ENCODE measurements around the gene DNAJC1.

The DNAJC1 gene

DNA sequence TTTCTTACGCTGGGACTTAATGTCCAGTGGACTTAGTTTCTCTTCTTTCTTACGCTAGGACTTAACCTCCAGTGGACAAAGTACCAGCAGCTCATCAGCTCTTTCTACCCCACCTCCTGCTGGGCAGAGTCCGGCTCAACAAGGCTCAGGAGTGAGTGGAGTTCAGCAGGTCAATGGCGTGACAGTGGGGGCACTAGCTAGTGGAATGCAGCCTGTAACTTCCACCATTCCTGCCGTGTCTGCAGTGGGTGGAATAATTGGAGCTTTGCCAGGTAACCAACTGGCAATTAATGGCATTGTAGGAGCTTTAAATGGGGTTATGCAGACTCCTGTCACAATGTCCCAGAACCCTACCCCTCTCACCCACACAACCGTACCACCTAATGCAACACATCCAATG is 269.8 kb downstream of the DNAJC1 start:
- no peak overlapping the region for H3K18ac ChIP-seq (ENCODE audit: low read length)
- no peak overlapping the region for H3K14ac ChIP-seq (ENCODE audit: low read length)
- H3K9me3 ChIP-seq (ENCODE audit: insufficient read depth, low read depth, low read length): no peaks in the 10 kb centered on the region
- H3K79me2 ChIP-seq (ENCODE audit: control insufficient read depth, insufficient read depth, low read length, poor library complexity): no peaks in the 10 kb centered on the region
- no peak overlapping the region for H3K27ac ChIP-seq (ENCODE audit: low read depth, low read length)
- no peaks in the 10 kb centered on the region for H3K79me1 ChIP-seq (ENCODE audit: low read length)
- no peak overlapping the region for H4K8ac ChIP-seq (ENCODE audit: low read depth, low read length)
- H2BK5ac ChIP-seq (ENCODE audit: low read depth, low read length, poor library complexity): no peak overlapping the region
- no peak overlapping the region for H3K4me2 ChIP-seq (ENCODE audit: low read length)
- WGBS (ENCODE audit: extremely low coverage, insufficient coverage, insufficient read length): no CpG with 5 or more reads among the region's 6 CpGs
- H2AFZ ChIP-seq (ENCODE audit: insufficient read depth, low read length, poor library complexity): no peak overlapping the region
- no peak overlapping the region for H3K9ac ChIP-seq (ENCODE audit: low read length)
- no peak for DNase-seq
- no peak overlapping the region for H2AK5ac ChIP-seq (ENCODE audit: low read length)
- no peaks in the 10 kb centered on the region for H3K4me1 ChIP-seq (ENCODE audit: control insufficient read depth in 1 of 2, insufficient read depth in 2 of 2, low read length in 2 of 2)
- no peak overlapping the region for H2BK120ac ChIP-seq (ENCODE audit: insufficient read depth, low read length, poor library complexity)
- H3K23ac ChIP-seq (ENCODE audit: low read length): no peak overlapping the region
- H3K36me3 ChIP-seq (ENCODE audit: control insufficient read depth in 1 of 2, insufficient read depth in 2 of 2, low read length in 2 of 2): peaks cover 10 to 27% of the 10 kb centered on the region in 2 experiments
- H2BK12ac ChIP-seq (ENCODE audit: low read length): no peak overlapping the region
- H4K91ac ChIP-seq (ENCODE audit: low read depth, low read length): no peak overlapping the region
- H4K12ac ChIP-seq (ENCODE audit: low read depth, low read length): no peak overlapping the region
- H3K27me3 ChIP-seq (ENCODE audit: insufficient read depth, low read length): no peaks in the 10 kb centered on the region
- H3K4me3 ChIP-seq (ENCODE audit: low read depth, low read length): no peak overlapping the region
- H3K4ac ChIP-seq (ENCODE audit: low read depth, low read length): no peak overlapping the region

DNA sequence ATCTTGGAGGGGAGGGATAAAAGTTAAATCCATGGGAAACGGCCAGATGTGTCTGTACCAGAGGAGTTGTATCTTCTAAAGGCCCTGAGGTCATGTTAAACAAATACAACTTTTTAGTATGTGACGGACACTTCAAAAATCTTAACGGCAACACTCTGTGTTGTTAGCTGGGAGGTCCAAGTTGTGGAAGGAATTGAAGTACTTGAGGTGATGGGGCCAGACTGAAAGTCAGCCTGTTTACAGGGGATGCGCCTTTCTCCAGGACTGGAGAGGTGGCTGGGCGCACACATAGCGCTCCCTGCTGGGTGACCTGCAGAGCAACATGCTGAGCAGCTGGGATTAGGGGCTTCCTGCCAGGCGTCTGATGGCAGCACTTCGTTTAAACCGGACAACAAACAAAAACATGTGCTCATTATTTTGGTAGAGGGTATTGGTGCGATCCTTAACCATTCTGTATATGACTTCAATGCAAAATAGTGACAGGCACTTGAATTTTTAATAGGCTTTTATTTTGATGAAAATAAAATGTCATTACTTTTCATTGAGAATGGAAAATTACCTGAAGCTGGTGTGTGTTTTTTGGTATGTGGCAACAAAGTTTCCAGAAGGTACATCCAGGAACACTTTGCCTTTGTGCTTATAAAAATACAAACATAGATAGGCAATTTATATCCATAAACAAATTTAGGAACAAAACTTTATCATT is 271.3 kb downstream of the DNAJC1 start:
- no peak overlapping the region for H3K9ac ChIP-seq (ENCODE audit: low read length)
- H3K4me1 ChIP-seq (ENCODE audit: control insufficient read depth in 1 of 2, insufficient read depth in 2 of 2, low read length in 2 of 2): peaks cover 0 to 3% of the 10 kb centered on the region in 2 experiments
- H2AFZ ChIP-seq (ENCODE audit: insufficient read depth, low read length, poor library complexity): no peak overlapping the region
- H2BK120ac ChIP-seq (ENCODE audit: insufficient read depth, low read length, poor library complexity): no peak overlapping the region
- peaks cover 10 to 21% of the 10 kb centered on the region in 2 experiments for H3K36me3 ChIP-seq (ENCODE audit: control insufficient read depth in 1 of 2, insufficient read depth in 2 of 2, low read length in 2 of 2)
- DNase-seq: peak; percentile 54 to 72
- H3K4ac ChIP-seq (ENCODE audit: low read depth, low read length): no peak overlapping the region
- H2BK12ac ChIP-seq (ENCODE audit: low read length): no peak overlapping the region
- no peak overlapping the region for H2BK5ac ChIP-seq (ENCODE audit: low read depth, low read length, poor library complexity)
- H3K4me3 ChIP-seq (ENCODE audit: low read depth, low read length): no peak overlapping the region
- no peak overlapping the region for H4K8ac ChIP-seq (ENCODE audit: low read depth, low read length)
- H3K14ac ChIP-seq (ENCODE audit: low read length): no peak overlapping the region
- no peak overlapping the region for H4K91ac ChIP-seq (ENCODE audit: low read depth, low read length)
- H3K23ac ChIP-seq (ENCODE audit: low read length): no peak overlapping the region
- no peak overlapping the region for H4K12ac ChIP-seq (ENCODE audit: low read depth, low read length)
- no peak overlapping the region for H3K4me2 ChIP-seq (ENCODE audit: low read length)
- H2AK5ac ChIP-seq (ENCODE audit: low read length): no peak overlapping the region
- H3K9me3 ChIP-seq (ENCODE audit: insufficient read depth, low read depth, low read length): no peaks in the 10 kb centered on the region
- no peaks in the 10 kb centered on the region for H3K27me3 ChIP-seq (ENCODE audit: insufficient read depth, low read length)
- no peak overlapping the region for H3K18ac ChIP-seq (ENCODE audit: low read length)
- H3K79me2 ChIP-seq (ENCODE audit: control insufficient read depth, insufficient read depth, low read length, poor library complexity): no peaks in the 10 kb centered on the region
- no CpG with 5 or more reads among the region's 10 CpGs for WGBS (ENCODE audit: extremely low coverage, insufficient coverage, insufficient read length)
- peaks cover 2% of the 10 kb centered on the region for H3K79me1 ChIP-seq (ENCODE audit: low read length)
- H3K27ac ChIP-seq (ENCODE audit: low read depth, low read length): no peak overlapping the region

GRCh38 chr10:21728618-21729017 is 274.9 kb downstream of the DNAJC1 start:
- Histone ChIP-seq H3K4me3 (ENCODE audit: low read depth, low read length) (no peak overlapping the region), H2AK5ac (ENCODE audit: low read length) (no peak overlapping the region), H2BK5ac (ENCODE audit: low read depth, low read length, poor library complexity) (peak overlapping the region; percentile 21), H3K9ac (ENCODE audit: low read length) (no peak overlapping the region), H3K36me3 (ENCODE audit: control insufficient read depth in 1 of 2, insufficient read depth in 2 of 2, low read length in 2 of 2) (peaks cover 2 to 6% of the 10 kb centered on the region in 2 experiments), H3K14ac (ENCODE audit: low read length) (no peak overlapping the region), H2BK12ac (ENCODE audit: low read length) (no peak overlapping the region), H3K79me1 (ENCODE audit: low read length) (peaks cover 5% of the 10 kb centered on the region), H3K27ac (ENCODE audit: low read depth, low read length) (peak overlapping the region; percentile 62), H3K4me1 (ENCODE audit: control insufficient read depth in 1 of 2, insufficient read depth in 2 of 2, low read length in 2 of 2) (peaks cover 5 to 9% of the 10 kb centered on the region in 2 experiments), H4K8ac (ENCODE audit: low read depth, low read length) (no peak overlapping the region), H4K12ac (ENCODE audit: low read depth, low read length) (no peak overlapping the region), H3K23ac (ENCODE audit: low read length) (no peak overlapping the region), H3K9me3 (ENCODE audit: insufficient read depth, low read depth, low read length) (no peaks in the 10 kb centered on the region), H3K4ac (ENCODE audit: low read depth, low read length) (no peak overlapping the region), H3K4me2 (ENCODE audit: low read length) (no peak overlapping the region), H3K27me3 (ENCODE audit: insufficient read depth, low read length) (no peaks in the 10 kb centered on the region), H2AFZ (ENCODE audit: insufficient read depth, low read length, poor library complexity) (no peak overlapping the region), H2BK120ac (ENCODE audit: insufficient read depth, low read length, poor library complexity) (no peak overlapping the region), H3K18ac (ENCODE audit: low read length) (no peak overlapping the region), H3K79me2 (ENCODE audit: control insufficient read depth, insufficient read depth, low read length, poor library complexity) (no peaks in the 10 kb centered on the region), H4K91ac (ENCODE audit: low read depth, low read length) (no peak overlapping the region)
- no CpG with 5 or more reads among the region's 3 CpGs for WGBS (ENCODE audit: extremely low coverage, insufficient coverage, insufficient read length)
- DNase-seq: no peak

DNA sequence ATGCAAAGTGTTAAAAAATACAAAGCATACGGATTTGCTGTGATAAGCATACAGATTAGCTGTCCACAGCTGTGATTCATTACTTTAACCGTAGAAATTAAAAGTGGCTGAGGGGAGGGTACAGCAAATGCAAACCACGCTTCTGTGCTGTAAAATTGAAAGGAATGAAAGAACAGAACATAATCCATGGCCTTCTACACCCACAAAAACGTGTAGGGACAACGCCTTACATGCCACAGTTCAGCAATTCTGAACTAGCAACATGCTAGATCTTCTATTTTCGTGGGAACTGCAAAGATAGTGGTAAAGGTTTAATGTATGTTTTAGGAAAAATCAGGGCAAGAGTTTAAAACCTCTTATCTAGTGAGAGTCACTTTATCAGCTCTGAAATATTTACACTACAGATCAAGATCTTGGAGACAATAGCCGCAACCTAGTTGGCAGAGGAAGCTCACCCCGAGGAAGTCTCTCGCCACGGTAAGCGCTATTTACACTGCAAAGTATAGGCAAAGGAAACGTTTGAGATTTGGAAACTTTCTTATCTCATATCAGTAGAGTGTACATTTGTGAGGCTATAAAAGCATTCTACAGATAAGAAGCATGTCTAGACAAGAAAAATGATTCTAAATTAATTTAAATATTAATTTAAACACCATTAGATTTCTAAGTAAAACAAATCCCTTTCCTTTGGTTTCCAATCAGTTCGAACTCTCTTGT is 275.9 kb downstream of the DNAJC1 start:
- Histone ChIP-seq H3K23ac (ENCODE audit: low read length) (no peak overlapping the region), H2BK120ac (ENCODE audit: insufficient read depth, low read length, poor library complexity) (no peak overlapping the region), H4K8ac (ENCODE audit: low read depth, low read length) (no peak overlapping the region), H3K4me2 (ENCODE audit: low read length) (peak overlapping the region; percentile 47), H3K4me3 (ENCODE audit: low read depth, low read length) (no peak overlapping the region), H3K9me3 (ENCODE audit: insufficient read depth, low read depth, low read length) (no peaks in the 10 kb centered on the region), H3K36me3 (ENCODE audit: control insufficient read depth in 1 of 2, insufficient read depth in 2 of 2, low read length in 2 of 2) (peaks cover 1 to 5% of the 10 kb centered on the region in 2 experiments), H3K14ac (ENCODE audit: low read length) (no peak overlapping the region), H3K79me1 (ENCODE audit: low read length) (peaks cover 5% of the 10 kb centered on the region), H2AK5ac (ENCODE audit: low read length) (no peak overlapping the region), H3K27me3 (ENCODE audit: insufficient read depth, low read length) (no peaks in the 10 kb centered on the region), H2BK12ac (ENCODE audit: low read length) (no peak overlapping the region), H2BK5ac (ENCODE audit: low read depth, low read length, poor library complexity) (peak overlapping the region; percentile 28), H3K4me1 (ENCODE audit: control insufficient read depth in 1 of 2, insufficient read depth in 2 of 2, low read length in 2 of 2) (peaks cover 5 to 9% of the 10 kb centered on the region in 2 experiments), H3K9ac (ENCODE audit: low read length) (no peak overlapping the region), H3K79me2 (ENCODE audit: control insufficient read depth, insufficient read depth, low read length, poor library complexity) (no peaks in the 10 kb centered on the region), H3K27ac (ENCODE audit: low read depth, low read length) (peak overlapping the region; percentile 87), H3K18ac (ENCODE audit: low read length) (no peak overlapping the region), H4K12ac (ENCODE audit: low read depth, low read length) (no peak overlapping the region), H4K91ac (ENCODE audit: low read depth, low read length) (no peak overlapping the region), H3K4ac (ENCODE audit: low read depth, low read length) (no peak overlapping the region), H2AFZ (ENCODE audit: insufficient read depth, low read length, poor library complexity) (no peak overlapping the region)
- no CpG with 5 or more reads among the region's 13 CpGs for WGBS (ENCODE audit: extremely low coverage, insufficient coverage, insufficient read length)
- DNase-seq: peak; percentile 41 to 72
